GM12865 (cell line): ENCODE measurements around the gene ABR.

Source experiments
- DNase-seq: peaks from one replicate; pipeline ENCODE4 v3.0.0; 2010; ENCODE audit warnings: low read depth
- H3K4me3 ChIP-seq: 2 replicates; pipeline ENCODE4 v1.5.1; 2011; ENCODE audit warnings: mild to moderate bottlenecking, low read depth, low read length, control low read depth
- TF ChIP-seq, protein P1 (sequence below): IDR thresholded peaks from 2 replicates; pipeline ENCODE4 v1.5.1; 2011; ENCODE audit warnings: low read length, control low read depth, low read depth, inconsistent platforms; ENCODE audit not compliant: insufficient read depth; ENCODE audit errors: missing control alignments

The ABR gene

DNA sequence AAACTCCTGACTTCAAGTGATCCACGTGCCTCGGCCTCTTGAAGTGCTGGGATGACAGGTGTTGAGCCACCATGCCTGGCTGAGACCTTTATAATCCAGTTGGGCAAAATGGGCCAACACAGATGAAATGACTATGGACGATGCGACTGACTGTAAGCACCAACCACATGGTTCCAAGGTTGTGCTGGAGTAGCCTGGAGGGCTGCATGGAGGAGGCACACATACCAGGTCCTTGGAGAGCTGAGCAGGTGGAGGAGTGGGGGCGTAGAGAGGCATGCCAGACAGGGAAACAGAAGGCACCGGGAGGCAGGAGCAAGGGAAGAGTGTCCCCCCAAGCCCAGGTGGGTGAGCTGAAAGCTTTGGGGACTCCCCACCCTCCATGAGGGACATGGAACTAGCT, 85.2 kb downstream of the ABR start:
- H3K4me3 ChIP-seq, result no peak overlapping the region
- no peak for DNase-seq
- TF ChIP-seq, protein P1, sequence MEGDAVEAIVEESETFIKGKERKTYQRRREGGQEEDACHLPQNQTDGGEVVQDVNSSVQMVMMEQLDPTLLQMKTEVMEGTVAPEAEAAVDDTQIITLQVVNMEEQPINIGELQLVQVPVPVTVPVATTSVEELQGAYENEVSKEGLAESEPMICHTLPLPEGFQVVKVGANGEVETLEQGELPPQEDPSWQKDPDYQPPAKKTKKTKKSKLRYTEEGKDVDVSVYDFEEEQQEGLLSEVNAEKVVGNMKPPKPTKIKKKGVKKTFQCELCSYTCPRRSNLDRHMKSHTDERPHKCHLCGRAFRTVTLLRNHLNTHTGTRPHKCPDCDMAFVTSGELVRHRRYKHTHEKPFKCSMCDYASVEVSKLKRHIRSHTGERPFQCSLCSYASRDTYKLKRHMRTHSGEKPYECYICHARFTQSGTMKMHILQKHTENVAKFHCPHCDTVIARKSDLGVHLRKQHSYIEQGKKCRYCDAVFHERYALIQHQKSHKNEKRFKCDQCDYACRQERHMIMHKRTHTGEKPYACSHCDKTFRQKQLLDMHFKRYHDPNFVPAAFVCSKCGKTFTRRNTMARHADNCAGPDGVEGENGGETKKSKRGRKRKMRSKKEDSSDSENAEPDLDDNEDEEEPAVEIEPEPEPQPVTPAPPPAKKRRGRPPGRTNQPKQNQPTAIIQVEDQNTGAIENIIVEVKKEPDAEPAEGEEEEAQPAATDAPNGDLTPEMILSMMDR, result no peak

DNA sequence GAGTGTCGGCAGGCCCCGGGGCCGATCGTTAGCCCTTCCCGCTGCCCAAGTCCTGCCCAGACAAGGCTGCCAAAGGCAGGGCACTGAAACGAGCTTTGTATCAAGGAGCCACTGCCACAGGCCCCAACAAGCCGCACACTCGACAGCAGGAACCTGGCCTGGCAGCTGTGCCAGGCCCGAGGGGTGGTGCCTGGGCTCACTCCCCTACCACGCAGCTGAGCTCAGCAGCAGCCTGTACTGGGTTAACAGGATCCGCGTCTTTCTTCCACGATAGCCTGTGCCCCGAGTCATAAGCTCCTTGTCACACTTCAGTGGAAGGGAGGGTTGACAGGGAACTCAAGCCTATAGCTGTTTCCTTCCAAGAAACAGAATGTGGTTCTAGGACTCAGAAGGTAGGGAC, 87.9 kb downstream of the ABR start:
- H3K4me3 ChIP-seq, result no peak overlapping the region
- TF ChIP-seq, protein P1, result no peak
- DNase-seq, result no peak

DNA sequence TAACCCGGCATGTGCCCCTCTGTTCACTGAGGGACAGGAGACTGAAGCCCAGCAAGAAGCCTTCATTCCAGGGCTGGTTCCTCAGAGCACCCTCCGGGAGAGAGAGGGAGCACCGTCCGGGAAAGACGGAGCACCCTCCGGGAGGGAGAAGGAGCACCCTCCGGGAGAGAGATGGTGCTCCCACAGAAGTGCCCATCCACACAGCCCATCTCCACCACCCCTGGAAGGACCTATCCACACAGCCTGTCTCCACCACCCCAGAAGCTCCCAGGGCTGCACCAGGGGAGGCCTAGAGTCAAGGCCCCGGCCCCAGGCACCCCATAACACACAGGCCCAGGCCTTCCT, 88.6 kb downstream of the ABR start:
- H3K4me3 ChIP-seq, result no peak overlapping the region
- TF ChIP-seq, protein P1, result no peak
- no peak for DNase-seq

DNA sequence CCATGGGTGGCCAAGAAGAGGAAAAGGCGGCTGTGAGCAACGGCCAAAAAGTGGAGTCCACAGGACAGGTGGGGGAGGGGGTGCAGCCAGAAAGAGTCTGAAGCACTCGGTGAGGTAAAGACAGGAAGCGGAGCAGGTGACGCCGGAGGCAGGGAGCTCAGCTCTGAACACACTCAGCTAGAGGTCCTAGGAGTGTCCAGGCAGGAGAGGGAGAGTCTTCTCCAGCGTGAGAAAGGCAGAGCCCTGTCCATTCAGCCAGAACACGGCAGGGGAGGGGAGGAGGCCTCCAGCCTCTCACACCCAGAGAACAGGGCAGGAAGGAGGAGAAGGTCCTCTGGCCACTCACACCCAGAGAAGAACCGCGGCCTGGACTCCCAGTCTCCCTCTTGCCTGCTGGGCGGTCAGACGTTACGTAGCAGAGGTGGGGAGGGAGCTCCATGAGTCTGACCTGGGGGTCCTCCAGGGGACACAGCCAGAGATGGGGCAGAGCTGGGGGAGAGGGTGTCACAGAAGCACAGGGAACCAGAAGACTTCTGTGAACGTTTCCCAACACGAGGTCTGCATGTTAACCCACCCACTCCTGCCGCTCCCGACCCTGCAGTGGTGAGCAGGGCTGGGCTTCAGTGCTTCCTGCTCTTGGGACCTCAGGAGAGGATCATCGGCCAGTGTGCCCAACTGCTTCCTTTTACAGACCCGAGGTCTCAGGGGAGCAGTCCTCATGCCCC, 89.2 kb downstream of the ABR start:
- no peak for DNase-seq
- H3K4me3 ChIP-seq, result no peak overlapping the region
- TF ChIP-seq, protein P1, result no peak

DNA sequence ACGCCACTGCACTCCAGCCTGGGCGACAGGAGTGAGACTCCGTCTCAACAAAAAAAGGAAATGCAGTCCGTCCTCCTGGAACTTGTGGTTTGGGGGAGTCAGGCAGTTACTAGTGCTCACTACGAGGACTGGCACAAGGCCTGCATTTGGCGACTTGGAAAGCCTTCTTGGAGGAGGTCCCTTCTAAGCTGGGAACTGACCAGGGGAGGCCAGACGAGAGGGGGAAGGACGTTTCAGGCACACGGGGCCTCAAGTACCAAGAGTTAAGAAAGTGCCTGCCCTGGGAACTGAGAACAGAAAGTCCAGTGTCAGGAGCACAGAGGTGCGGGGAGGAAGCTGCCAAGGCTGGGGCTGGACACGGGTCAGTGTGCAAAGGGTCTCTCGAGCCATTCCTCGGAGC, 89.9 kb downstream of the ABR start:
- no peak for DNase-seq
- TF ChIP-seq, protein P1, result no peak
- H3K4me3 ChIP-seq, result no peak overlapping the region

DNA sequence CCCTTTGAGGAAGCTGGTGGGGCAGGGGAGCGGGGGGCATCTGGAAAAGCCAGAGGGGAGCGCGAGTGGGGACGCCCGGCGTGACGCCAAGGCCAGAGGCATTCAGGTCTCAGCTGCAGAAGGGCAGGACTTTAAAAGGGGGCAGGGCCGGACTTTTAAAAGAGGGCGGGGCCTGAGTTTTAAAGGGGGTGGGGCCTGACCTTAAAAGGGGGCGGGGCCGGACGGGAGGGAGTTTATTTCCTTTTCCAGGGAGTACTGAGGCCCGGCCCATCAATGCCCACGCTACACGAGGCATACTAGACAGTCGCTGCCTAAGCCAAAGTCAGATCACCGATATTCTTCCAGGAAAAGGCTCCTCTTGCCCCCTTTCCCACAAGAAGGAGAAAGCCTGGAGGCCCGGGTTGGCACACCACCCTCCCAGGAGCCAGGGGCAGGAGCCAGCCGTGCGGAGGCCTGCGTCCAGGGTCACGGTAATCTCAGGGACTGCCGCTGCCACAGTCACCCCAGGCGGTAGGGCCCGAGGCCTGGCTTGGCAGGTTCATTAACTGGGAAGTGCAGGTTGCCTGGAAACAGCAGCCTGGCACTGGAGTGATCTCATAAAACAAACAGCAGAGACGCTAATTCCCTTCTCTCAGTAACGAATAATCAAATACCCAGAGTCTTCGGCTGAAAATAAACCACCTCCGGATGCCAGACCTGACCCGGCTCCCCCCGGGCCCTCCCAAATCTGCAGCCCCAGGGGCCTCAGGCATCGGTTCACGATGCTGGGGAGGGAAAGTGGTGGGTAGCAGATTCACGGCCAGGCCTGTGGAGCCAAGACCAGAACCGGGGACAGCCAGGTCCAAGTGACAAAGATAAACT, 92.2 kb downstream of the ABR start:
- H3K4me3 ChIP-seq, result no peak overlapping the region
- no peak for DNase-seq
- TF ChIP-seq, protein P1, result no peak
